Neuronal stem cell (in vitro differentiated cells): Measurements from ENCODE around the gene NSD1.

Experiments used
- DNase-seq: peaks from one replicate; pipeline ENCODE4 v3.0.0-alpha.2; 2013; ENCODE audit warnings: low spot score
- H2AFZ ChIP-seq: one replicate; pipeline ENCODE4 v1.6.1; 2013; ENCODE audit warnings: mild to moderate bottlenecking, low read length, inconsistent platforms
- H2AK5ac ChIP-seq: 2 replicates; pipeline ENCODE4 v1.6.1; 2013; ENCODE audit warnings: low read depth, mild to moderate bottlenecking, inconsistent platforms, low read length, moderate library complexity, mixed read lengths
- H2BK120ac ChIP-seq: 2 replicates; pipeline ENCODE4 v1.6.1; 2013; ENCODE audit warnings: low read depth, mild to moderate bottlenecking, inconsistent platforms, low read length, moderate library complexity, mixed read lengths
- H2BK12ac ChIP-seq: one replicate; pipeline ENCODE4 v1.6.1; 2013; ENCODE audit warnings: low read length, inconsistent platforms
- H2BK15ac ChIP-seq: 2 replicates; pipeline ENCODE4 v1.6.1; 2013; ENCODE audit warnings: mild to moderate bottlenecking, low read length, inconsistent platforms, mixed read lengths
- H2BK5ac ChIP-seq: one replicate; pipeline ENCODE4 v1.6.1; 2013; ENCODE audit warnings: inconsistent platforms, mild to moderate bottlenecking, low read length, moderate library complexity
- H3K14ac ChIP-seq: one replicate; pipeline ENCODE4 v1.6.1; 2013; ENCODE audit warnings: low read length, inconsistent platforms
- H3K18ac ChIP-seq: 2 replicates; pipeline ENCODE4 v1.6.1; 2013; ENCODE audit warnings: low read length, inconsistent platforms
- H3K23ac ChIP-seq: 2 replicates; pipeline ENCODE4 v1.6.1; 2013; ENCODE audit warnings: low read depth, mild to moderate bottlenecking, mixed read lengths, low read length, inconsistent platforms; ENCODE audit not compliant: poor library complexity
- H3K27ac ChIP-seq: replicated peaks from 3 replicates; pipeline ENCODE4 v1.5.1; 2013; ENCODE audit warnings: low read length, inconsistent platforms
- H3K27me3 ChIP-seq, 3 experiments: 2 replicates each; pipeline ENCODE4 v1.6.1; 2013; ENCODE audit warnings: low read length in 3 of 3, mild to moderate bottlenecking in 2 of 3, inconsistent platforms in 1 of 3, low read depth in 1 of 3, mixed read lengths in 1 of 3, moderate library complexity in 1 of 3; ENCODE audit not compliant: control insufficient read depth in 3 of 3, insufficient read depth in 3 of 3
- H3K36me3 ChIP-seq, 2 donors: replicated peaks in 1 of 2; 2 replicates each; pipeline ENCODE4 v1.6.1; 2013; ENCODE audit warnings: low read length in 2 of 2; ENCODE audit not compliant: control insufficient read depth in 2 of 2, insufficient read depth in 2 of 2
- H3K4ac ChIP-seq: 2 replicates; pipeline ENCODE4 v1.6.1; 2013; ENCODE audit warnings: inconsistent platforms, mild to moderate bottlenecking, low read length, moderate library complexity
- H3K4me1 ChIP-seq, 2 donors: 1 replicate in 1 of 2; 2 replicates in 1 of 2; pipeline ENCODE4 v1.6.1; 2013; ENCODE audit warnings: low read length in 2 of 2, low read depth in 1 of 2; ENCODE audit not compliant: control insufficient read depth in 2 of 2, insufficient read depth in 1 of 2
- H3K4me2 ChIP-seq: one replicate; pipeline ENCODE4 v1.6.1; 2013; ENCODE audit warnings: mild to moderate bottlenecking, low read length, inconsistent platforms; ENCODE audit not compliant: insufficient read depth, poor library complexity, severe bottlenecking
- H3K4me3 ChIP-seq, 2 donors: 2 replicates each; pipeline ENCODE4 v1.5.1; 2013; ENCODE audit warnings: low read length in 2 of 2, mild to moderate bottlenecking in 2 of 2, inconsistent platforms in 1 of 2, moderate library complexity in 1 of 2
- H3K79me1 ChIP-seq: one replicate; pipeline ENCODE4 v1.6.1; 2013; ENCODE audit warnings: low read depth, mild to moderate bottlenecking, inconsistent platforms, low read length, moderate library complexity
- H3K9ac ChIP-seq: one replicate; pipeline ENCODE4 v1.6.1; 2013; ENCODE audit warnings: mild to moderate bottlenecking, low read depth, low read length, inconsistent platforms; ENCODE audit not compliant: poor library complexity
- H3K9me3 ChIP-seq, 2 donors: replicated peaks in 1 of 2; 2 replicates each; pipeline versions ENCODE3 to v1.6.1; 2013; ENCODE audit warnings: low read length in 2 of 2, mild to moderate bottlenecking in 2 of 2, inconsistent platforms in 1 of 2, low read depth in 1 of 2, mixed read lengths in 1 of 2, moderate library complexity in 1 of 2; ENCODE audit not compliant: control insufficient read depth in 2 of 2, insufficient read depth in 1 of 2
- H4K8ac ChIP-seq: one replicate; pipeline ENCODE4 v1.6.1; 2013; ENCODE audit warnings: low read depth, mild to moderate bottlenecking, inconsistent platforms, low read length, moderate library complexity
- H4K91ac ChIP-seq: one replicate; pipeline ENCODE4 v1.6.1; 2013; ENCODE audit warnings: low read length, low read depth, mild to moderate bottlenecking, inconsistent platforms; ENCODE audit not compliant: poor library complexity
- WGBS, 2 donors: extraction: QIAGEN DNeasy Blood & Tissue Kit; methylation state at CpG; one replicate each; pipeline ENCODE4 v1.1.7; 2013; ENCODE audit warnings: missing lambda C conversion rate in 2 of 2, mixed read lengths in 1 of 2; ENCODE audit not compliant: insufficient read length in 2 of 2, insufficient replicate concordance in 1 of 2; ENCODE audit errors: extremely low coverage in 2 of 2; 5-methylcytosine and 5-hydroxymethylcytosine counted together

Gene NSD1

DNA sequence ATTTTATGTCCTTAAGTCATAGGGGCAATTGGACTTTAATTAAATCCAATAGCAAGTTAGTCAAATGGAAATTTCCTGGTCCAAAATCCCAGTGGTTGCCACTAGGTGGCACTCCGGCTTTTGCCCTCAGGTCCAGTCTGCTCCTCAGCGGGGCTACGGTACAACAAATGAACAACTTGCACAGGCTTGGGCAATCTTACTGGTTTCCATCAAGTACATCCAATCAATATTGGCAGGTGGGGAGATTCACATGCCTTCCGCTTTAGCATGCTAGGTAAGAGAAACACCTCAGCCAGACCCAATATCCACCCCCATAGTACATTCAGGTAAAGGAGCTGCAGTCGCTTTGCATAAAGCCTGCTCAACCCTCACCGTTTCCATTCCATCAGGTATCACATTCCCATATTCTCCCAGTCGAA, 184.4 kb downstream of the NSD1 start:
- Histone ChIP-seq H3K9ac (no peak overlapping the region), H3K79me1 (no peaks in the 10 kb centered on the region), H3K4me2 (no peak overlapping the region), H2BK5ac (no peak overlapping the region), H3K27ac (no peak overlapping the region), H2BK12ac (no peak overlapping the region), H3K36me3 (peaks cover 0 to 2% of the 10 kb centered on the region in 2 donors), H4K91ac (no peak overlapping the region), H4K8ac (no peak overlapping the region), H3K4me3 (no peak overlapping the region), H2BK15ac (no peak overlapping the region), H2AK5ac (no peak overlapping the region), H3K14ac (no peak overlapping the region), H3K9me3 (peaks cover 0 to 9% of the 10 kb centered on the region in 2 donors), H3K4ac (no peak overlapping the region), H2BK120ac (no peak overlapping the region), H3K4me1 (peaks cover under 1 to 1% of the 10 kb centered on the region in 2 donors), H3K27me3 (no peaks in the 10 kb centered on the region), H3K23ac (no peak overlapping the region), H2AFZ (no peak overlapping the region), H3K18ac (no peak overlapping the region)
- peak; percentile 55 for DNase-seq
- WGBS, 2 donors: no CpG with 5 or more reads among the region's 7 CpGs

DNA sequence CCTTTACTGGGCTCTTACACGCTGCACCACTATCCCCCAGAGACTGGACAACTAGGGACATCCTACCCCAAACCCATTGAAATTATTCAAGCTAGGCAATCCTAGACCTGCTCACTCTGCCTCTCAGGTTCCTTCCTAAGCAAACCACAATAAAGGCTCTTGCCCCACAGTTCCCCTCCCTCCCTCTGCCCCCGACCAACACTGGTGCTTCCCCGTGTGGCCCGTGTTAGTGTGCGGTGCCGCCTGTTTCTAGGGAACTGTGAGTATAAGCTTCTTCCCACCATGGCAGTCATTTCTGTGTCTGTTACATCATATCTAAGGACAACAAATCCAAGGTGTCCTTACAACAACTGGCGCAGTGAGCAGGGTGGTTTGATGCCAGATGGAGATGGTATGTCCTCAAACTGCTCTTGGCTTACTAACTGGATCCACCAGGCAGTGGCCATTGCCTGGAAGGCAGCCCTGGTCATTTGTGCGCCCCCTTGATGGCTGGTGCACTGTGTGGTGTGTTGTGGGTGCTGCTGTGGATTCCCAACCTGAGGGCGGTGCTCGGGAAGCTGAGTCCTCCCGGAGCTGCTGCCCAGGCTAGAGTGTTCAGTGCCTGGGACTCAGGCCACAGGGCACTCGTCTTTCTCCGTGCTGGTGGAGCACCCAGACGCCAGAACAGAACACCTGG, 186.5 kb downstream of the NSD1 start:
- Histone ChIP-seq H4K8ac (no peak overlapping the region), H2AK5ac (no peak overlapping the region), H3K4me1 (no peaks in the 10 kb centered on the region), H2BK15ac (no peak overlapping the region), H2BK5ac (peak overlapping the region; percentile 61), H3K9ac (no peak overlapping the region), H3K14ac (no peak overlapping the region), H3K4me3 (no peak overlapping the region), H3K9me3 (peaks cover 0 to 9% of the 10 kb centered on the region in 2 donors), H3K4ac (no peak overlapping the region), H2BK120ac (no peak overlapping the region), H3K23ac (no peak overlapping the region), H4K91ac (no peak overlapping the region), H3K4me2 (no peak overlapping the region), H2AFZ (no peak overlapping the region), H3K18ac (no peak overlapping the region), H3K27ac (no peak overlapping the region), H3K36me3 (peaks cover 0 to 2% of the 10 kb centered on the region in 2 donors), H2BK12ac (no peak overlapping the region), H3K27me3 (no peaks in the 10 kb centered on the region), H3K79me1 (no peaks in the 10 kb centered on the region)
- WGBS, 2 donors: no CpG with 5 or more reads among the region's 14 CpGs
- DNase-seq: no peak

DNA sequence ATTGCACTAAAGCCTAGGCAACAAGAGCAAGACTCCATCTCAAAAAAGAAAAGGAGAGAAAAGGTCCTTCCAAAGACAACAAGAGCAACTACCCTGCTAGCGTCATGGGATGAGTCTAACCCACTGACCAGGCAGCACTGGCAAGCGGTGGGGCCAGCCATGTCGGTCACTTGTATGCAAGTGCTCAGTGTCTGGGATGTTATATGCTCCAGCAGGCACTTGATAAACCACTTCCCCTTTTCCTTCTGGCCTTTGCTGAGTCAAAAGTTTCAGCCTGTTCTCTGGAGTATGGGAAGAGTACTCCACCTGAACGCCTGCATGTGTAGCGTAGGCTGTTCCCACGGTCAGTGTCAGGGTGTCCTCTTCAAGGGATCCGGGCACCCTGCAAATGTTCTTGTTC, 187.3 kb downstream of the NSD1 start:
- H3K27ac ChIP-seq: no peak overlapping the region
- H3K4me1 ChIP-seq: peaks cover 0 to 2% of the 10 kb centered on the region in 2 donors
- H3K4me2 ChIP-seq: no peak overlapping the region
- no peak overlapping the region for H3K4ac ChIP-seq
- no peak overlapping the region for H3K9ac ChIP-seq
- H4K91ac ChIP-seq: no peak overlapping the region
- no peak overlapping the region for H3K23ac ChIP-seq
- no peak overlapping the region for H2BK15ac ChIP-seq
- no peak overlapping the region for H3K14ac ChIP-seq
- no peak overlapping the region for H2BK5ac ChIP-seq
- H3K18ac ChIP-seq: no peak overlapping the region
- H3K36me3 ChIP-seq: peaks cover 0 to 2% of the 10 kb centered on the region in 2 donors
- H3K79me1 ChIP-seq: no peaks in the 10 kb centered on the region
- no peak overlapping the region for H2AFZ ChIP-seq
- no peak overlapping the region for H3K4me3 ChIP-seq
- no peaks in the 10 kb centered on the region for H3K27me3 ChIP-seq
- no peak overlapping the region for H2BK120ac ChIP-seq
- peaks cover 0 to 9% of the 10 kb centered on the region in 2 donors for H3K9me3 ChIP-seq
- H4K8ac ChIP-seq: no peak overlapping the region
- no CpG with 5 or more reads among the region's 7 CpGs for WGBS, 2 donors
- no peak overlapping the region for H2BK12ac ChIP-seq
- H2AK5ac ChIP-seq: no peak overlapping the region
- DNase-seq: no peak

DNA sequence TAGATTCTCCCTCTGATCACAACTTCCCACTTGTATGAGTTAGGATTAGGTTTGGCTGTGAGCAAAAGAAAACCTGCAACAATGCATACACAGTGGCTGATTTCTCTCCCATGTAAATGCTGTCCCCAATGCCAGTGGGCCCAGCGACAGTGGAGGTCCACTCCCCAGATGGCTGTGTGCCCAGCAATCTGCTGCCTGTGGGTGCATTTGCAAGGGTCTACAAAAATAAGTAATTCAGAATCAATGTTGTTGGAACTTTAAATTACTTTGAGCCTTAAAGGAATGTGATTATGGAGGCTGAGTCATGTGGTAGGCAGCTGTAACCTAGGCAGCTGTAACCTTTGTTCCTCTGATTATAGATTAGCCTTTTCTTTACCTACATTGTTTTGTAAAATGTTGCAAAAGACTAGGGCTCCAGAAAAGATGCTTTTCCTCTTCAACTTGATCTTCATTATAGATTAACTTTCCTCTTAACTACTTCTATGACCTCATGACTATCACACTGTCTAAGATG, 192.4 kb downstream of the NSD1 start:
- H3K18ac ChIP-seq: no peak overlapping the region
- no peak overlapping the region for H3K4me3 ChIP-seq
- no peak overlapping the region for H2BK12ac ChIP-seq
- H3K4ac ChIP-seq: no peak overlapping the region
- no peak overlapping the region for H2AFZ ChIP-seq
- H3K36me3 ChIP-seq: peaks cover 2 to 16% of the 10 kb centered on the region in 2 donors
- H3K27me3 ChIP-seq: no peaks in the 10 kb centered on the region
- H2BK5ac ChIP-seq: no peak overlapping the region
- H2AK5ac ChIP-seq: no peak overlapping the region
- no peak overlapping the region for H3K4me2 ChIP-seq
- H3K9me3 ChIP-seq: no peaks in the 10 kb centered on the region
- H4K8ac ChIP-seq: no peak overlapping the region
- no CpG with 5 or more reads among the region's 1 CpG for WGBS, 2 donors
- no peaks in the 10 kb centered on the region for H3K79me1 ChIP-seq
- no peak overlapping the region for H3K9ac ChIP-seq
- H3K14ac ChIP-seq: no peak overlapping the region
- H3K27ac ChIP-seq: no peak overlapping the region
- H2BK15ac ChIP-seq: no peak overlapping the region
- DNase-seq: no peak
- no peak overlapping the region for H2BK120ac ChIP-seq
- H3K4me1 ChIP-seq: peaks cover 0 to 7% of the 10 kb centered on the region in 2 donors
- H4K91ac ChIP-seq: no peak overlapping the region
- no peak overlapping the region for H3K23ac ChIP-seq
